Fibroblast of peridontal ligament (primary cell): ENCODE data around the gene MYO7B.
A peak's percentile ranks its signal among the peaks of the same experiment; 100 is the strongest.

ENCODE experiments used
- DNase-seq: peaks from one replicate; pipeline ENCODE4 v3.0.0-alpha.2; 2010; ENCODE audit errors: extremely low read depth

Gene MYO7B

GRCh38 chr2:127609818-127610217 lies 74.3 kb downstream of the MYO7B start:
- DNase-seq: no peak

GRCh38 chr2:127610561-127610960 lies 75.1 kb downstream of the MYO7B start:
- no peak for DNase-seq

- DNase-seq: no peak
These were observed 75.8 kb downstream of the MYO7B start for GRCh38 chr2:127611076-127611925.

GRCh38 chr2:127612111-127612822 lies 76.8 kb downstream of the MYO7B start:
- DNase-seq: no peak

- no peak for DNase-seq
These were observed 78.8 kb downstream of the MYO7B start for GRCh38 chr2:127614246-127614645.

- no peak for DNase-seq
These were observed 79.2 kb downstream of the MYO7B start for GRCh38 chr2:127614731-127615130.

GRCh38 chr2:127615511-127616166 lies 80.2 kb downstream of the MYO7B start:
- DNase-seq: peak; percentile 49

- no peak for DNase-seq
These were observed 83.2 kb downstream of the MYO7B start for GRCh38 chr2:127618551-127619202.

- DNase-seq: no peak
These were observed 83.7 kb downstream of the MYO7B start for GRCh38 chr2:127619203-127619590.

- DNase-seq: no peak
These were observed 84.6 kb downstream of the MYO7B start for GRCh38 chr2:127619877-127620705.

GRCh38 chr2:127620866-127621265 lies 85.4 kb downstream of the MYO7B start:
- DNase-seq: no peak

- no peak for DNase-seq
These were observed 86.5 kb downstream of the MYO7B start for GRCh38 chr2:127621981-127622431.

GRCh38 chr2:127622561-127623387 lies 87.3 kb downstream of the MYO7B start:
- DNase-seq: no peak

- no peak for DNase-seq
These were observed 88.2 kb downstream of the MYO7B start for GRCh38 chr2:127623388-127624319.

GRCh38 chr2:127624320-127624755 lies 88.9 kb downstream of the MYO7B start:
- DNase-seq: no peak

- DNase-seq: no peak
These were observed 89.5 kb downstream of the MYO7B start for GRCh38 chr2:127624756-127625571.

- DNase-seq: no peak
These were observed 90.1 kb downstream of the MYO7B start for GRCh38 chr2:127625572-127625951.

- DNase-seq: no peak
These were observed 90.7 kb downstream of the MYO7B start for GRCh38 chr2:127626175-127626574.
